K562 (cell line): ENCODE data around the gene ANKRD23. TPM values are rescaled to one million over a fixed set of nuclear protein-coding genes. Genes with fewer than 3 reads are reported as not detected.

Source experiments
- CBX1 ChIP-seq: sonication (generic); IDR thresholded peaks from 2 replicates; pipeline ENCODE4 v1.6.1; 2016; ENCODE audit warnings: antibody characterized with exemption, low read depth, mild to moderate bottlenecking
- E4F1 ChIP-seq: fragments of 250-450 bp; sonication (Bioruptor Pico); IDR thresholded peaks from 2 replicates; pipeline ENCODE4 v1.5.0; 2021; ENCODE audit warnings: mild to moderate bottlenecking, borderline replicate concordance
- ELF4 ChIP-seq: fragments of 450-650 bp; formaldehyde crosslinking; IDR thresholded peaks from 2 replicates; pipeline ENCODE4 v1.4.0; 2022; ENCODE audit warnings: missing genetic modification characterization
- FUS ChIP-seq: fragments of 200-400 bp; formaldehyde crosslinking; optimal IDR thresholded peaks from 2 replicates; pipeline ENCODE3; 2017; ENCODE audit warnings: low read depth, low read length
- KAT2B ChIP-seq: IDR thresholded peaks from one replicate; pipeline ENCODE4 v1.6.1; 2012; ENCODE audit warnings: low read depth, mild to moderate bottlenecking, control low read depth, inconsistent platforms, low read length, moderate library complexity
- MYC ChIP-seq, 2 experiments: fragments of 250-450 bp in 1 of 2; sonication (Bioruptor Pico) in 1 of 2; IDR thresholded peaks; 2 replicates each; pipeline versions ENCODE4 v1.5.1 to v1.6.1; 2012 to 2021; ENCODE audit warnings: low read depth in 2 of 2, borderline replicate concordance in 1 of 2, improper control_type of control experiment in 1 of 2, low read length in 1 of 2, mild to moderate bottlenecking in 1 of 2, moderate library complexity in 1 of 2
- PHF21A ChIP-seq: fragments of 450-650 bp; IDR thresholded peaks from 2 replicates; pipeline ENCODE4 v1.6.1; 2017; ENCODE audit warnings: low read depth, borderline replicate concordance
- POLR2AphosphoS2 ChIP-seq: IDR thresholded peaks from 2 replicates; pipeline ENCODE4 v1.6.1; 2012; ENCODE audit warnings: low read length, improper control_type of control experiment
- SLC30A9 ChIP-seq: fragments of 250-450 bp; sonication (Bioruptor Pico); IDR thresholded peaks from 2 replicates; pipeline ENCODE4 v1.8.0; 2022; ENCODE audit warnings: mild to moderate bottlenecking, moderate library complexity
- XRCC5 ChIP-seq: fragments of 200-400 bp; formaldehyde crosslinking; IDR thresholded peaks from 2 replicates; pipeline ENCODE4 v1.6.1; 2017; ENCODE audit warnings: low read depth, mild to moderate bottlenecking, low read length
- ZNF121 ChIP-seq: sonication (generic); formaldehyde crosslinking; conservative IDR thresholded peaks from 2 replicates; pipeline ENCODE4 v1.8.0; 2022; ENCODE audit warnings: missing genetic modification reagents
- polyA plus RNA-seq, 8 experiments: library from polyadenylated mRNA; depleted of rRNA in 4 of 8; stranded (reverse) in 5 of 8; unstranded in 3 of 8; fragments of >200 nt; fragmentation: Nextera tagmentation in 2 of 8; fragmentation: Illumina TruSeq in 1 of 8; extraction: Ambion mirVana in 2 of 8; extraction: Trizol in 1 of 8; gene quantifications; 2 replicates each; pipeline versions ENCODE4 v1.2.1 to v1.2.3, GENCODE V29; 2011 to 2014; ENCODE audit warnings: inconsistent platforms in 1 of 8, missing spikeins in 1 of 8
- total RNA-seq, 7 experiments: library from RNA; depleted of rRNA in 6 of 7; stranded (reverse); fragments of >200 nt in 6 of 7; fragmentation: Illumina TruSeq in 2 of 7; extraction: Trizol in 2 of 7; gene quantifications; 2 replicates each; pipeline versions ENCODE4 v1.2.1 to v1.2.3, GENCODE V29; 2011 to 2021; ENCODE audit warnings: low replicate concordance in 1 of 7
- TF ChIP-seq, protein P1 (sequence below): fragments of 450-650 bp; IDR thresholded peaks from 2 replicates; pipeline ENCODE4 v1.6.1; 2017; ENCODE audit warnings: antibody characterized with exemption
- TF ChIP-seq, protein P2 (sequence below): fragments of 250-450 bp; sonication (Bioruptor Pico); IDR thresholded peaks from 2 replicates; pipeline ENCODE4 v1.4.0; 2020; ENCODE audit warnings: mild to moderate bottlenecking, moderate library complexity
- TF ChIP-seq, protein P3 (sequence below), 2 experiments: fragments of 450-650 bp; IDR thresholded peaks; 2 replicates each; pipeline ENCODE4 v1.6.1; 2018; ENCODE audit warnings: mild to moderate bottlenecking in 2 of 2, low read depth in 1 of 2; ENCODE audit not compliant: partially characterized antibody in 2 of 2

The ANKRD23 gene
- total and polyA plus RNA-seq, 9 of the 15 experiments (the other 6 are each of a cell fraction or from before 2014, with no cell fraction given) = 0.32 to 4.8 (median 2.8) TPM

- TF ChIP-seq, protein P1, sequence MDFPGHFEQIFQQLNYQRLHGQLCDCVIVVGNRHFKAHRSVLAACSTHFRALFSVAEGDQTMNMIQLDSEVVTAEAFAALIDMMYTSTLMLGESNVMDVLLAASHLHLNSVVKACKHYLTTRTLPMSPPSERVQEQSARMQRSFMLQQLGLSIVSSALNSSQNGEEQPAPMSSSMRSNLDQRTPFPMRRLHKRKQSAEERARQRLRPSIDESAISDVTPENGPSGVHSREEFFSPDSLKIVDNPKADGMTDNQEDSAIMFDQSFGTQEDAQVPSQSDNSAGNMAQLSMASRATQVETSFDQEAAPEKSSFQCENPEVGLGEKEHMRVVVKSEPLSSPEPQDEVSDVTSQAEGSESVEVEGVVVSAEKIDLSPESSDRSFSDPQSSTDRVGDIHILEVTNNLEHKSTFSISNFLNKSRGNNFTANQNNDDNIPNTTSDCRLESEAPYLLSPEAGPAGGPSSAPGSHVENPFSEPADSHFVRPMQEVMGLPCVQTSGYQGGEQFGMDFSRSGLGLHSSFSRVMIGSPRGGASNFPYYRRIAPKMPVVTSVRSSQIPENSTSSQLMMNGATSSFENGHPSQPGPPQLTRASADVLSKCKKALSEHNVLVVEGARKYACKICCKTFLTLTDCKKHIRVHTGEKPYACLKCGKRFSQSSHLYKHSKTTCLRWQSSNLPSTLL = no peak
- no peak for TF ChIP-seq KAT2B
- TF ChIP-seq, protein P2, sequence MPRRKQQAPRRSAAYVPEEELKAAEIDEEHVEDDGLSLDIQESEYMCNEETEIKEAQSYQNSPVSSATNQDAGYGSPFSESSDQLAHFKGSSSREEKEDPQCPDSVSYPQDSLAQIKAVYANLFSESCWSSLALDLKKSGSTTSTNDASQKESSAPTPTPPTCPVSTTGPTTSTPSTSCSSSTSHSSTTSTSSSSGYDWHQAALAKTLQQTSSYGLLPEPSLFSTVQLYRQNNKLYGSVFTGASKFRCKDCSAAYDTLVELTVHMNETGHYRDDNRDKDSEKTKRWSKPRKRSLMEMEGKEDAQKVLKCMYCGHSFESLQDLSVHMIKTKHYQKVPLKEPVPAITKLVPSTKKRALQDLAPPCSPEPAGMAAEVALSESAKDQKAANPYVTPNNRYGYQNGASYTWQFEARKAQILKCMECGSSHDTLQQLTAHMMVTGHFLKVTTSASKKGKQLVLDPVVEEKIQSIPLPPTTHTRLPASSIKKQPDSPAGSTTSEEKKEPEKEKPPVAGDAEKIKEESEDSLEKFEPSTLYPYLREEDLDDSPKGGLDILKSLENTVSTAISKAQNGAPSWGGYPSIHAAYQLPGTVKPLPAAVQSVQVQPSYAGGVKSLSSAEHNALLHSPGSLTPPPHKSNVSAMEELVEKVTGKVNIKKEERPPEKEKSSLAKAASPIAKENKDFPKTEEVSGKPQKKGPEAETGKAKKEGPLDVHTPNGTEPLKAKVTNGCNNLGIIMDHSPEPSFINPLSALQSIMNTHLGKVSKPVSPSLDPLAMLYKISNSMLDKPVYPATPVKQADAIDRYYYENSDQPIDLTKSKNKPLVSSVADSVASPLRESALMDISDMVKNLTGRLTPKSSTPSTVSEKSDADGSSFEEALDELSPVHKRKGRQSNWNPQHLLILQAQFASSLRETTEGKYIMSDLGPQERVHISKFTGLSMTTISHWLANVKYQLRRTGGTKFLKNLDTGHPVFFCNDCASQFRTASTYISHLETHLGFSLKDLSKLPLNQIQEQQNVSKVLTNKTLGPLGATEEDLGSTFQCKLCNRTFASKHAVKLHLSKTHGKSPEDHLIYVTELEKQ = no peak
- TF ChIP-seq, protein P3, sequence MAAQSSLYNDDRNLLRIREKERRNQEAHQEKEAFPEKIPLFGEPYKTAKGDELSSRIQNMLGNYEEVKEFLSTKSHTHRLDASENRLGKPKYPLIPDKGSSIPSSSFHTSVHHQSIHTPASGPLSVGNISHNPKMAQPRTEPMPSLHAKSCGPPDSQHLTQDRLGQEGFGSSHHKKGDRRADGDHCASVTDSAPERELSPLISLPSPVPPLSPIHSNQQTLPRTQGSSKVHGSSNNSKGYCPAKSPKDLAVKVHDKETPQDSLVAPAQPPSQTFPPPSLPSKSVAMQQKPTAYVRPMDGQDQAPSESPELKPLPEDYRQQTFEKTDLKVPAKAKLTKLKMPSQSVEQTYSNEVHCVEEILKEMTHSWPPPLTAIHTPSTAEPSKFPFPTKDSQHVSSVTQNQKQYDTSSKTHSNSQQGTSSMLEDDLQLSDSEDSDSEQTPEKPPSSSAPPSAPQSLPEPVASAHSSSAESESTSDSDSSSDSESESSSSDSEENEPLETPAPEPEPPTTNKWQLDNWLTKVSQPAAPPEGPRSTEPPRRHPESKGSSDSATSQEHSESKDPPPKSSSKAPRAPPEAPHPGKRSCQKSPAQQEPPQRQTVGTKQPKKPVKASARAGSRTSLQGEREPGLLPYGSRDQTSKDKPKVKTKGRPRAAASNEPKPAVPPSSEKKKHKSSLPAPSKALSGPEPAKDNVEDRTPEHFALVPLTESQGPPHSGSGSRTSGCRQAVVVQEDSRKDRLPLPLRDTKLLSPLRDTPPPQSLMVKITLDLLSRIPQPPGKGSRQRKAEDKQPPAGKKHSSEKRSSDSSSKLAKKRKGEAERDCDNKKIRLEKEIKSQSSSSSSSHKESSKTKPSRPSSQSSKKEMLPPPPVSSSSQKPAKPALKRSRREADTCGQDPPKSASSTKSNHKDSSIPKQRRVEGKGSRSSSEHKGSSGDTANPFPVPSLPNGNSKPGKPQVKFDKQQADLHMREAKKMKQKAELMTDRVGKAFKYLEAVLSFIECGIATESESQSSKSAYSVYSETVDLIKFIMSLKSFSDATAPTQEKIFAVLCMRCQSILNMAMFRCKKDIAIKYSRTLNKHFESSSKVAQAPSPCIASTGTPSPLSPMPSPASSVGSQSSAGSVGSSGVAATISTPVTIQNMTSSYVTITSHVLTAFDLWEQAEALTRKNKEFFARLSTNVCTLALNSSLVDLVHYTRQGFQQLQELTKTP (IDR thresholded peaks at IDR 0.05; ENCODE audit: low read depth in 1 of 2, partially characterized antibody in 2 of 2) = no peak
- TF ChIP-seq SLC30A9 (CRISPR knock-in tag) = no peak
- no peak for TF ChIP-seq PHF21A
- TF ChIP-seq ZNF121 (CRISPR knock-in tag) = peak; percentile 96
- TF ChIP-seq POLR2AphosphoS2 = peak; percentile 63; the same call in 1 of the 2 replicates
- TF ChIP-seq ELF4 = peak; percentile 4; the same call in 1 of the 2 replicates
- no peak for TF ChIP-seq CBX1
- TF ChIP-seq XRCC5 = no peak
- TF ChIP-seq E4F1 (CRISPR knock-in tag) = no peak
- TF ChIP-seq MYC (IDR thresholded peaks at IDR 0.05; ENCODE audit: low read depth, low read length) = 0 out of 2 replicates have a peak, but pooled peaks have one; percentile 17
- TF ChIP-seq MYC (CRISPR knock-in tag; IDR thresholded peaks at IDR 0.05; ENCODE audit: borderline replicate concordance, low read depth) = no peak
- TF ChIP-seq FUS = no peak
Observed at GRCh38 chr2:96872591-96873349, 28.9 kb upstream of the ANKRD23 start (continued).
